ENCODE data around the gene ARHGAP45. TPM values are rescaled to one million over a fixed set of nuclear protein-coding genes. Genes with fewer than 3 reads are reported as not detected.
A peak's percentile ranks its signal among the peaks of the same experiment; 100 is the strongest.

The ARHGAP45 gene
- total RNA-seq, 1 donor from 2014 or later = 0.67 TPM

DNA sequence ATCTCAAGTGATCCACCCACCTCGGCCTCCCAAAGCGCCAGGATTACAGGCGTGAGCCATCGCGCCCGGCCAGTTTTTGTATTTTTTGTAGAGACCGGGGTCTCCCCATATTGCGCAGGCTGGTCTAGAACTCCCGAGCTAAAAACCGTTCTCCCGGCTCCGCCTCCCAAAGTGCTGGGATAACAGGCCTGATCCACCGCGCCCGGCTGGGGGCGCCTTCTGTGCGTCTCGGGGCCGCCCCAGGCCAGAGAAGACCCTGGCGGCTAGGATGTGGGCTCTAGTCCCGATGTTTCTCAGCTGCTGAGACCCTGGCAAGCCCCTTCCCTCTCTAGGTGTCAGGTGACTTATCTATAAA is 3.6 kb downstream of the ARHGAP45 start:
- Mint-ChIP-seq H3K4me1 (ENCODE audit: unreplicated experiment) (peaks cover 17% of the 10 kb centered on the region), H3K4me3 (ENCODE audit: unreplicated experiment) (no peak overlapping the region), H3K36me3 (ENCODE audit: unreplicated experiment) (no peaks in the 10 kb centered on the region), H3K27ac (ENCODE audit: unreplicated experiment) (no peak overlapping the region), H3K9me3 (ENCODE audit: unreplicated experiment) (no peaks in the 10 kb centered on the region), H3K27me3 (ENCODE audit: unreplicated experiment) (peaks cover 11% of the 10 kb centered on the region)
- TF ChIP-seq CTCF (IDR thresholded peaks at IDR 0.05) = peak; percentile 27
- no peak for DNase-seq (ENCODE audit: extremely low spot score, unreplicated experiment)

- no peak for TF ChIP-seq CTCF (IDR thresholded peaks at IDR 0.05)
- Mint-ChIP-seq H3K36me3 (ENCODE audit: unreplicated experiment) (no peaks in the 10 kb centered on the region), H3K27ac (ENCODE audit: unreplicated experiment) (no peak overlapping the region), H3K4me1 (ENCODE audit: unreplicated experiment) (peaks cover 14% of the 10 kb centered on the region), H3K4me3 (ENCODE audit: unreplicated experiment) (peak overlapping the region; percentile 52), H3K27me3 (ENCODE audit: unreplicated experiment) (peaks cover 11% of the 10 kb centered on the region), H3K9me3 (ENCODE audit: unreplicated experiment) (no peaks in the 10 kb centered on the region)
- no peak for DNase-seq (ENCODE audit: extremely low spot score, unreplicated experiment)
Observed at GRCh38 chr19:1070931-1071791, 4.2 kb downstream of the ARHGAP45 start.

GRCh38 chr19:1072371-1073015 is 5.5 kb downstream of the ARHGAP45 start:
- H3K4me1 Mint-ChIP-seq (ENCODE audit: unreplicated experiment) = peaks cover 12% of the 10 kb centered on the region

DNA sequence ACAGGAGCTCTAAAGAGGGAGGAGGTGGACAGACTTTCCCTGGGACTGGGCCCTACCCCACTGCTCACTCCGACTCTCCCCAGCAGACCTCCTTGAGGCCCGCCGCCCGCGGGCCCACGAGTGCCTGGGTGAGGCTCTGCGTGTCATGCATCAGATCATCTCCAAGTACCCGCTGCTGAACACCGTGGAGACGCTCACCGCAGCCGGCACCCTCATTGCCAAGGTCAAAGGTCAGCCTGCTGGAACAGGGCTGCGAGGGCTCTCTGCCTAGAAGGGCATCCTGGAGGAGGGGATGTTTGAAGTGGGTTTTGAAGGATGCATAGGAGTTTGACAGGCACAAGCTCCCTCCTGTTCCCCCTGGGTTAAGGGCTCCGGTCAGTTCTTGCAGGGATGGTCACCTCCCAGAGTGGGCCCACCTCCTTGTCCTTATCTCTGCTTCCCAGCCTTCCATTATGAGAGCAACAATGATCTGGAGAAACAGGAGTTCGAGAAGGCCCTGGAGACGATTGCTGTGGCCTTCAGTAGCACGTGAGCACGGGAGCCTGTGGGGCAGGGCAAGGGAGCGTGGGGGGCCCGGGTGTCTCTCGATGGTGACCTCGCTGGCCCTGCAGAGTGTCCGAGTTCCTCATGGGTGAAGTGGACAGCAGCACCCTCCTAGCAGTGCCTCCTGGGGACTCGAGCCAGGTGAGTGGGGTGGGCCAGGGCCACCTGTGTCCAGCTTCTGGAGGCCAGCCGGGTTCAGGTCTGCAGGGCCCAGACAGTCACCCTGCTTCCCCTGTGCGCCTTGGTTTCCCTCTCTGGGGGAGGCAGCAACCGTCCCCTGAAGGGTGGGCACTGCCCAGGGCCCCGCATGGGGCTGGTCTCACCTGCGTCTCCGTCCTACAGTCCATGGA is 6.3 kb downstream of the ARHGAP45 start:
- Mint-ChIP-seq H3K27ac (ENCODE audit: unreplicated experiment) (no peak overlapping the region), H3K4me1 (ENCODE audit: unreplicated experiment) (peaks cover 10% of the 10 kb centered on the region), H3K27me3 (ENCODE audit: unreplicated experiment) (peaks cover 11% of the 10 kb centered on the region), H3K36me3 (ENCODE audit: unreplicated experiment) (no peaks in the 10 kb centered on the region), H3K4me3 (ENCODE audit: unreplicated experiment) (no peak overlapping the region), H3K9me3 (ENCODE audit: unreplicated experiment) (no peaks in the 10 kb centered on the region)
- DNase-seq (ENCODE audit: extremely low spot score, unreplicated experiment) = no peak
- TF ChIP-seq CTCF (IDR thresholded peaks at IDR 0.05) = no peak

More at GRCh38 chr19:1072371-1073015, 5.5 kb downstream of the ARHGAP45 start:
- no peak overlapping the region for H3K27ac Mint-ChIP-seq (ENCODE audit: unreplicated experiment)
- H3K4me3 Mint-ChIP-seq (ENCODE audit: unreplicated experiment) = no peak overlapping the region
- H3K9me3 Mint-ChIP-seq (ENCODE audit: unreplicated experiment) = no peaks in the 10 kb centered on the region
- peaks cover 11% of the 10 kb centered on the region for H3K27me3 Mint-ChIP-seq (ENCODE audit: unreplicated experiment)
- TF ChIP-seq CTCF (IDR thresholded peaks at IDR 0.05) = no peak
- no peaks in the 10 kb centered on the region for H3K36me3 Mint-ChIP-seq (ENCODE audit: unreplicated experiment)
- no peak for DNase-seq (ENCODE audit: extremely low spot score, unreplicated experiment)

Data from osteocyte (in vitro differentiated cells).